ENCODE measurements around the gene RALGPS2. TPM values are rescaled to one million over a fixed set of nuclear protein-coding genes. Genes with fewer than 3 reads are reported as not detected.
A peak's percentile ranks its signal among the peaks of the same experiment; 100 is the strongest.

The RALGPS2 gene
- total and polyA plus RNA-seq, 2 of the 13 experiments (the other 11 are each of a cell fraction or from before 2014, with no cell fraction given), result 15.6 to 36.0 TPM

- TF ChIP-seq ZNF609 (CRISPR knock-in tag; IDR thresholded peaks at IDR 0.05; ENCODE audit: borderline replicate concordance) (peak; percentile 48; the same call in 1 of the 2 replicates), PATZ1 (CRISPR knock-in tag; IDR thresholded peaks at IDR 0.05) (peak; percentile 36; the same call in 1 of the 2 replicates), MED13 (CRISPR knock-in tag; IDR thresholded peaks at IDR 0.05) (no peak), SIN3B (IDR thresholded peaks at IDR 0.05; ENCODE audit: low read length) (no peak), PTBP1 (IDR thresholded peaks at IDR 0.05; ENCODE audit: low read depth, low read length, poor library complexity, severe bottlenecking) (no peak), ZSCAN31 (CRISPR knock-in tag; IDR thresholded peaks at IDR 0.05; ENCODE audit: low read depth) (0 out of 2 replicates have a peak, but pooled peaks have one; percentile 6), GLMP (CRISPR knock-in tag; IDR thresholded peaks at IDR 0.05; ENCODE audit: borderline replicate concordance) (no peak), PAWR (CRISPR knock-in tag; IDR thresholded peaks at IDR 0.05; ENCODE audit: borderline replicate concordance) (no peak), THYN1 (CRISPR knock-in tag; IDR thresholded peaks at IDR 0.05; ENCODE audit: borderline replicate concordance, low read depth) (no peak), EEA1 (CRISPR knock-in tag; IDR thresholded peaks at IDR 0.05; ENCODE audit: borderline replicate concordance) (no peak), ZNF674 (CRISPR knock-in tag; IDR thresholded peaks at IDR 0.05; ENCODE audit: low read depth) (no peak), DNMT3B (CRISPR knock-in tag; conservative IDR thresholded peaks at IDR 0.05) (no peak)
- TF ChIP-seq, protein P1, sequence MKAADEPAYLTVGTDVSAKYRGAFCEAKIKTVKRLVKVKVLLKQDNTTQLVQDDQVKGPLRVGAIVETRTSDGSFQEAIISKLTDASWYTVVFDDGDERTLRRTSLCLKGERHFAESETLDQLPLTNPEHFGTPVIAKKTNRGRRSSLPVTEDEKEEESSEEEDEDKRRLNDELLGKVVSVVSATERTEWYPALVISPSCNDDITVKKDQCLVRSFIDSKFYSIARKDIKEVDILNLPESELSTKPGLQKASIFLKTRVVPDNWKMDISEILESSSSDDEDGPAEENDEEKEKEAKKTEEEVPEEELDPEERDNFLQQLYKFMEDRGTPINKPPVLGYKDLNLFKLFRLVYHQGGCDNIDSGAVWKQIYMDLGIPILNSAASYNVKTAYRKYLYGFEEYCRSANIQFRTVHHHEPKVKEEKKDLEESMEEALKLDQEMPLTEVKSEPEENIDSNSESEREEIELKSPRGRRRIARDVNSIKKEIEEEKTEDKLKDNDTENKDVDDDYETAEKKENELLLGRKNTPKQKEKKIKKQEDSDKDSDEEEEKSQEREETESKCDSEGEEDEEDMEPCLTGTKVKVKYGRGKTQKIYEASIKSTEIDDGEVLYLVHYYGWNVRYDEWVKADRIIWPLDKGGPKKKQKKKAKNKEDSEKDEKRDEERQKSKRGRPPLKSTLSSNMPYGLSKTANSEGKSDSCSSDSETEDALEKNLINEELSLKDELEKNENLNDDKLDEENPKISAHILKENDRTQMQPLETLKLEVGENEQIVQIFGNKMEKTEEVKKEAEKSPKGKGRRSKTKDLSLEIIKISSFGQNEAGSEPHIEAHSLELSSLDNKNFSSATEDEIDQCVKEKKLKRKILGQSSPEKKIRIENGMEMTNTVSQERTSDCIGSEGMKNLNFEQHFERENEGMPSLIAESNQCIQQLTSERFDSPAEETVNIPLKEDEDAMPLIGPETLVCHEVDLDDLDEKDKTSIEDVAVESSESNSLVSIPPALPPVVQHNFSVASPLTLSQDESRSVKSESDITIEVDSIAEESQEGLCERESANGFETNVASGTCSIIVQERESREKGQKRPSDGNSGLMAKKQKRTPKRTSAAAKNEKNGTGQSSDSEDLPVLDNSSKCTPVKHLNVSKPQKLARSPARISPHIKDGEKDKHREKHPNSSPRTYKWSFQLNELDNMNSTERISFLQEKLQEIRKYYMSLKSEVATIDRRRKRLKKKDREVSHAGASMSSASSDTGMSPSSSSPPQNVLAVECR (CRISPR knock-in tag; IDR thresholded peaks at IDR 0.05; ENCODE audit: borderline replicate concordance), result no peak
- TF ChIP-seq, protein P2, sequence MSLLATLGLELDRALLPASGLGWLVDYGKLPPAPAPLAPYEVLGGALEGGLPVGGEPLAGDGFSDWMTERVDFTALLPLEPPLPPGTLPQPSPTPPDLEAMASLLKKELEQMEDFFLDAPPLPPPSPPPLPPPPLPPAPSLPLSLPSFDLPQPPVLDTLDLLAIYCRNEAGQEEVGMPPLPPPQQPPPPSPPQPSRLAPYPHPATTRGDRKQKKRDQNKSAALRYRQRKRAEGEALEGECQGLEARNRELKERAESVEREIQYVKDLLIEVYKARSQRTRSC (CRISPR knock-in tag; IDR thresholded peaks at IDR 0.05; ENCODE audit: low read depth), result no peak
- TF ChIP-seq, protein P3, sequence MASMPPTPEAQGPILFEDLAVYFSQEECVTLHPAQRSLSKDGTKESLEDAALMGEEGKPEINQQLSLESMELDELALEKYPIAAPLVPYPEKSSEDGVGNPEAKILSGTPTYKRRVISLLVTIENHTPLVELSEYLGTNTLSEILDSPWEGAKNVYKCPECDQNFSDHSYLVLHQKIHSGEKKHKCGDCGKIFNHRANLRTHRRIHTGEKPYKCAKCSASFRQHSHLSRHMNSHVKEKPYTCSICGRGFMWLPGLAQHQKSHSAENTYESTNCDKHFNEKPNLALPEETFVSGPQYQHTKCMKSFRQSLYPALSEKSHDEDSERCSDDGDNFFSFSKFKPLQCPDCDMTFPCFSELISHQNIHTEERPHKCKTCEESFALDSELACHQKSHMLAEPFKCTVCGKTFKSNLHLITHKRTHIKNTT (CRISPR knock-in tag; IDR thresholded peaks at IDR 0.05), result no peak
These were observed 194.5 kb downstream of the RALGPS2 start (continued) for GRCh38 chr1:178919581-178919980.

All from HepG2 (cell line).